ENCODE measurements around the gene SCNN1B. TPM values are rescaled to one million over a fixed set of nuclear protein-coding genes. Genes with fewer than 3 reads are reported as not detected.

The SCNN1B gene
- polyA plus RNA-seq, 2 donors, result 46.0 to 99.9 TPM

- H3K27ac ChIP-seq (ENCODE audit: low read depth in 2 of 2, low read length in 1 of 2), result no peak overlapping the region
- H3K36me3 ChIP-seq (ENCODE audit: control insufficient read depth in 2 of 2, insufficient read depth in 2 of 2, low read length in 1 of 2), result no peaks in the 10 kb centered on the region
- H3K27me3 ChIP-seq (ENCODE audit: control insufficient read depth in 1 of 2, insufficient read depth in 2 of 2, low read length in 2 of 2), result no peaks in the 10 kb centered on the region
- 74 to 79% methylated on average over 11 of the region's 11 CpGs for WGBS, 2 donors
- no peaks in the 10 kb centered on the region for H3K9me3 ChIP-seq (ENCODE audit: control insufficient read depth in 2 of 2, insufficient read depth in 1 of 2, low read depth in 1 of 2, low read length in 1 of 2)
- no peak overlapping the region for H3K4me3 ChIP-seq (ENCODE audit: low read depth in 1 of 2, low read length in 2 of 2)
- H3K4me1 ChIP-seq (ENCODE audit: control insufficient read depth in 2 of 2, insufficient read depth in 2 of 2, low read length in 1 of 2), result peaks cover 0 to 8% of the 10 kb centered on the region in 2 donors
These were observed 28.6 kb downstream of the SCNN1B start for GRCh38 chr16:23330583-23331249.

GRCh38 chr16:23333034-23333579 lies 31.0 kb downstream of the SCNN1B start:
- WGBS, 2 donors, result 68% methylated on average over 4 of the region's 4 CpGs
- Histone ChIP-seq H3K27me3 (ENCODE audit: control insufficient read depth in 1 of 2, insufficient read depth in 2 of 2, low read length in 2 of 2) (no peaks in the 10 kb centered on the region), H3K36me3 (ENCODE audit: control insufficient read depth in 2 of 2, insufficient read depth in 2 of 2, low read length in 1 of 2) (no peaks in the 10 kb centered on the region)

GRCh38 chr16:23333831-23334456 lies 31.8 kb downstream of the SCNN1B start:
- H3K4me1 ChIP-seq (ENCODE audit: control insufficient read depth in 2 of 2, insufficient read depth in 2 of 2, low read length in 1 of 2), result peaks cover 0 to 8% of the 10 kb centered on the region in 2 donors
- WGBS, 2 donors, result 78 to 84% methylated on average over 11 of the region's 11 CpGs
- no peaks in the 10 kb centered on the region for H3K27me3 ChIP-seq (ENCODE audit: control insufficient read depth in 1 of 2, insufficient read depth in 2 of 2, low read length in 2 of 2)
- H3K9me3 ChIP-seq (ENCODE audit: control insufficient read depth in 2 of 2, insufficient read depth in 1 of 2, low read depth in 1 of 2, low read length in 1 of 2), result no peaks in the 10 kb centered on the region
- no peak overlapping the region for H3K4me3 ChIP-seq (ENCODE audit: low read depth in 1 of 2, low read length in 2 of 2)
- H3K27ac ChIP-seq (ENCODE audit: low read depth in 2 of 2, low read length in 1 of 2), result no peak overlapping the region
- H3K36me3 ChIP-seq (ENCODE audit: control insufficient read depth in 2 of 2, insufficient read depth in 2 of 2, low read length in 1 of 2), result no peaks in the 10 kb centered on the region

More at GRCh38 chr16:23333034-23333579, 31.0 kb downstream of the SCNN1B start:
- Histone ChIP-seq H3K9me3 (ENCODE audit: control insufficient read depth in 2 of 2, insufficient read depth in 1 of 2, low read depth in 1 of 2, low read length in 1 of 2) (no peaks in the 10 kb centered on the region), H3K27ac (ENCODE audit: low read depth in 2 of 2, low read length in 1 of 2) (no peak overlapping the region), H3K4me3 (ENCODE audit: low read depth in 1 of 2, low read length in 2 of 2) (no peak overlapping the region), H3K4me1 (ENCODE audit: control insufficient read depth in 2 of 2, insufficient read depth in 2 of 2, low read length in 1 of 2) (peaks cover 0 to 8% of the 10 kb centered on the region in 2 donors)

- Histone ChIP-seq H3K27ac (ENCODE audit: low read depth in 2 of 2, low read length in 1 of 2) (no peak overlapping the region), H3K4me3 (ENCODE audit: low read depth in 1 of 2, low read length in 2 of 2) (no peak overlapping the region), H3K9me3 (ENCODE audit: control insufficient read depth in 2 of 2, insufficient read depth in 1 of 2, low read depth in 1 of 2, low read length in 1 of 2) (no peaks in the 10 kb centered on the region), H3K27me3 (ENCODE audit: control insufficient read depth in 1 of 2, insufficient read depth in 2 of 2, low read length in 2 of 2) (no peaks in the 10 kb centered on the region), H3K4me1 (ENCODE audit: control insufficient read depth in 2 of 2, insufficient read depth in 2 of 2, low read length in 1 of 2) (peaks cover 0 to 8% of the 10 kb centered on the region in 2 donors), H3K36me3 (ENCODE audit: control insufficient read depth in 2 of 2, insufficient read depth in 2 of 2, low read length in 1 of 2) (no peaks in the 10 kb centered on the region)
- WGBS, 2 donors, result 44 to 60% methylated on average over 3 of the region's 3 CpGs
These were observed 32.4 kb downstream of the SCNN1B start for GRCh38 chr16:23334457-23334853.

GRCh38 chr16:23334950-23335349 lies 32.8 kb downstream of the SCNN1B start:
- peaks cover 0 to 8% of the 10 kb centered on the region in 2 donors for H3K4me1 ChIP-seq (ENCODE audit: control insufficient read depth in 2 of 2, insufficient read depth in 2 of 2, low read length in 1 of 2)
- no peaks in the 10 kb centered on the region for H3K9me3 ChIP-seq (ENCODE audit: control insufficient read depth in 2 of 2, insufficient read depth in 1 of 2, low read depth in 1 of 2, low read length in 1 of 2)
- H3K27ac ChIP-seq (ENCODE audit: low read depth in 2 of 2, low read length in 1 of 2), result no peak overlapping the region
- H3K27me3 ChIP-seq (ENCODE audit: control insufficient read depth in 1 of 2, insufficient read depth in 2 of 2, low read length in 2 of 2), result no peaks in the 10 kb centered on the region
- no peaks in the 10 kb centered on the region for H3K36me3 ChIP-seq (ENCODE audit: control insufficient read depth in 2 of 2, insufficient read depth in 2 of 2, low read length in 1 of 2)
- WGBS, 2 donors, result 34 to 39% methylated on average over 1 of the region's 1 CpG
- H3K4me3 ChIP-seq (ENCODE audit: low read depth in 1 of 2, low read length in 2 of 2), result no peak overlapping the region

GRCh38 chr16:23337836-23338550 lies 35.9 kb downstream of the SCNN1B start:
- 90 to 92% methylated on average over 5 of the region's 5 CpGs for WGBS, 2 donors

GRCh38 chr16:23339787-23340186 lies 37.7 kb downstream of the SCNN1B start:
- WGBS, 2 donors, result 77 to 93% methylated on average over 3 of the region's 3 CpGs
- no peak overlapping the region for H3K4me3 ChIP-seq (ENCODE audit: low read depth in 1 of 2, low read length in 2 of 2)
- H3K9me3 ChIP-seq (ENCODE audit: control insufficient read depth in 2 of 2, insufficient read depth in 1 of 2, low read depth in 1 of 2, low read length in 1 of 2), result no peaks in the 10 kb centered on the region
- no peak overlapping the region for H3K27ac ChIP-seq (ENCODE audit: low read depth in 2 of 2, low read length in 1 of 2)
- no peaks in the 10 kb centered on the region for H3K27me3 ChIP-seq (ENCODE audit: control insufficient read depth in 1 of 2, insufficient read depth in 2 of 2, low read length in 2 of 2)
- H3K4me1 ChIP-seq (ENCODE audit: control insufficient read depth in 2 of 2, insufficient read depth in 2 of 2, low read length in 1 of 2), result no peaks in the 10 kb centered on the region
- no peaks in the 10 kb centered on the region for H3K36me3 ChIP-seq (ENCODE audit: control insufficient read depth in 2 of 2, insufficient read depth in 2 of 2, low read length in 1 of 2)

More at GRCh38 chr16:23337836-23338550, 35.9 kb downstream of the SCNN1B start:
- Histone ChIP-seq H3K36me3 (ENCODE audit: control insufficient read depth in 2 of 2, insufficient read depth in 2 of 2, low read length in 1 of 2) (no peaks in the 10 kb centered on the region), H3K9me3 (ENCODE audit: control insufficient read depth in 2 of 2, insufficient read depth in 1 of 2, low read depth in 1 of 2, low read length in 1 of 2) (no peaks in the 10 kb centered on the region), H3K27me3 (ENCODE audit: control insufficient read depth in 1 of 2, insufficient read depth in 2 of 2, low read length in 2 of 2) (no peaks in the 10 kb centered on the region), H3K27ac (ENCODE audit: low read depth in 2 of 2, low read length in 1 of 2) (no peak overlapping the region), H3K4me1 (ENCODE audit: control insufficient read depth in 2 of 2, insufficient read depth in 2 of 2, low read length in 1 of 2) (peaks cover 0 to 8% of the 10 kb centered on the region in 2 donors), H3K4me3 (ENCODE audit: low read depth in 1 of 2, low read length in 2 of 2) (no peak overlapping the region)

- no peaks in the 10 kb centered on the region for H3K9me3 ChIP-seq (ENCODE audit: control insufficient read depth in 2 of 2, insufficient read depth in 1 of 2, low read depth in 1 of 2, low read length in 1 of 2)
- H3K27ac ChIP-seq (ENCODE audit: low read depth in 2 of 2, low read length in 1 of 2), result no peak overlapping the region
- 51 to 55% methylated on average over 5 of the region's 5 CpGs for WGBS, 2 donors
- H3K4me3 ChIP-seq (ENCODE audit: low read depth in 1 of 2, low read length in 2 of 2), result no peak overlapping the region
- H3K4me1 ChIP-seq (ENCODE audit: control insufficient read depth in 2 of 2, insufficient read depth in 2 of 2, low read length in 1 of 2), result no peaks in the 10 kb centered on the region
- H3K27me3 ChIP-seq (ENCODE audit: control insufficient read depth in 1 of 2, insufficient read depth in 2 of 2, low read length in 2 of 2), result no peaks in the 10 kb centered on the region
- H3K36me3 ChIP-seq (ENCODE audit: control insufficient read depth in 2 of 2, insufficient read depth in 2 of 2, low read length in 1 of 2), result no peaks in the 10 kb centered on the region
These were observed 40.1 kb downstream of the SCNN1B start for GRCh38 chr16:23342083-23342640.
